ENCODE results near the gene SCN9A.

The SCN9A gene

GRCh38 chr2:166163775-166164174 lies 212.0 kb downstream of the SCN9A start:
- DNase-seq, result no peak

DNA sequence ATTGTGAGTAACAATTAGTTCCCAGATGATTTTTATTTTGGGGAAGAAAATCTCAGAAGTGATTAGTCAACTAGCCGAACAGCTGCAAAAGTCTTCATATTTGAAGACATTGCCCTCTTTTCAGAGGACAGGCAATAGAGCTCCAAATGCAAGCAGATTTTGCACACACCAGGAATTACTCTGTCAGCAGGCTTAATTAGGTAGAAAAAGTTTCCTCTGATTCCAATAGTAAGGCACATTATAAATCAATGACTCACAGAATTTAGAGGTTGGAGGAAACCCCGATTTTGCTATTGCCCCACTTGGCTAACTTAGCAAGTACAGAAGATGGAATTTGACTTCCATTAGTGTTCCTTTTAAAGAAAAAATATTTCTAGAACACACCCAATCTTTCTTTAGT lies 217.2 kb downstream of the SCN9A start:
- no peak for DNase-seq

DNA sequence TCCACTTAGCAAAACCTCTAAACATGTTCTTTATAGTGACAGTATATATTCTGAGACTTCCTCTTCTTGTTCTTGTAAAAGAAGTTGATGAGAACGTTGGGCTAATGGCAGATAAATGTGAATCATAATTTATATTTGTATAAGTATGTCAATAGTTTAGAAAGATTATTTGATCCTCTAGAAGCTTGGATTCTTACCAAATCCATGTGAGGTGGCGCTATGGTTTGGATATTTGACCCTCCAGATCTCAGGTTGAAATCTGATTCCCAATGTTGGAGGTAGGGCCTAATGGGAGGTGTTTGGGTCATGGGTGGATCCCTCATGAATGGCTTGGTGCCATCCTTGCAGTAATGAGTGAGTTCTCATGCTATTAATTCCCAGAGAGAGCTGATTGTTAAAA lies 218.2 kb downstream of the SCN9A start:
- DNase-seq, result no peak

GRCh38 chr2:166156985-166157490 lies 218.7 kb downstream of the SCN9A start:
- no peak for DNase-seq

DNA sequence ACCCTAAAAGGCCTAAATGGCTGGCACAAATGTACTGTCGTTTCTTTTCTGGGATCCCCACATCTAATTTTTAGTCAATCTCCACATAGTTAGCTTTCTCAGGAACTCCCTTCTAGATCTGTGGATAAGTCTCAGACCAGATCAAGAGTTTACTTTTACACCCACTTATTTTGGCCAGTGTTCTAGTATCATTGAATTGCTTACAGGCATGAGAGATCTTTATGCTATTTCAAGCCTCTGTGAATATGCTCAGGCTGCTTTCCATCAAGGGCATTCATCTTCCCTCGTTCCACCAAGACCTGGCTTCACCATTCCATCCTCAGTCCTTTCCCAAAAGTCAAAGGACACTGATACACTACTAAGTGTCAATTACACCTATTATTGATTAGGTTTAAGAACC lies 220.2 kb downstream of the SCN9A start:
- no peak for DNase-seq

DNA sequence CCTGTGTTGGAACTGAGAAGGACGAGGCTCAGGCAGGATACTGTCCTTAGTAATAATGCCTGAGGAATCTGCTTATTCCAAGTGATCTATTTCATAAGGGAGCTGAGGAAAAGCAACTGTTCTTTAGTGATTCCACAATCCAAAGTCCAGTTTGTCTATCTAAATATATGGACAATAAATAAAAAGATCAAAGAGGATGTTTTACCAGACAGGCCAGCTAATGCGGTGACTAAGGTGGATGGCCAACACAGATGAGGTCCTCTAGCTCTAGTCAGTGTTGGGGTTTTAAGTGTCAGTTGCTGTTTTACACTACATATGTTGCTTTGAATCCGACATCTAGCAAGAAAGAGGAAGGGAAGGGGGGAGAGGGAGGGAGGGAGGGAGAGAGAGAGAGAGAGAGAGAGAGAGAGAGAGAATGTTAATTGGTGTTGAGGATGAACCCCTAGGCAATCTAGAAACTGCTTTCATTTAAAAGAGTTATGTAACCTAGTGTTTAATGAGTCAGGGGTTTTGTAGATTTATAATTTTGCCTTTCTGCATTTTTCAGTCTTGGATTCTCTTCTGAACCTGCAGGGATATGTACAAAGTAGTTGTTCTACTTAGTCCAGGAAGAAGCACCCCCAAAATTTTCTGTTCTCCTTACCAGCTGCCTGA lies 220.9 kb downstream of the SCN9A start:
- no peak for DNase-seq

DNA sequence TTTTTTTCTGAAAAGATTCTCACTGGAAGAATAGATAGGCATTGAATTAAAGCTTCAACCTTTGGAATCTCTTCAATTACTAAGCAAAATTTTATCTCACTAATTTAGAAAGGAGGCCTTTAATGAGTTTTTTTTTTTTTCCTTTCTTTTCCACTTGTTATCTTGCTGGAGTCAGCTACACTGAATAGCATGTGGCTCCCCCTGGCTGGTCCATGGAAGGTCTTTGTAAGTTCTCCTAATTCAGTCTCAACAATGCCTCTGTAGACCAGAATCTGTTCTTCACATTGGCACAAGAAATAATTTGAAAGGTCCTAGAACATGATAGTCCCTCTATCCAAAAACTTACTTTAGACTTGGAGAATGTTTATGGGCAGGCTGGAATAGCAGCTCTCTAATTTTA lies 223.7 kb downstream of the SCN9A start:
- no peak for DNase-seq

DNA sequence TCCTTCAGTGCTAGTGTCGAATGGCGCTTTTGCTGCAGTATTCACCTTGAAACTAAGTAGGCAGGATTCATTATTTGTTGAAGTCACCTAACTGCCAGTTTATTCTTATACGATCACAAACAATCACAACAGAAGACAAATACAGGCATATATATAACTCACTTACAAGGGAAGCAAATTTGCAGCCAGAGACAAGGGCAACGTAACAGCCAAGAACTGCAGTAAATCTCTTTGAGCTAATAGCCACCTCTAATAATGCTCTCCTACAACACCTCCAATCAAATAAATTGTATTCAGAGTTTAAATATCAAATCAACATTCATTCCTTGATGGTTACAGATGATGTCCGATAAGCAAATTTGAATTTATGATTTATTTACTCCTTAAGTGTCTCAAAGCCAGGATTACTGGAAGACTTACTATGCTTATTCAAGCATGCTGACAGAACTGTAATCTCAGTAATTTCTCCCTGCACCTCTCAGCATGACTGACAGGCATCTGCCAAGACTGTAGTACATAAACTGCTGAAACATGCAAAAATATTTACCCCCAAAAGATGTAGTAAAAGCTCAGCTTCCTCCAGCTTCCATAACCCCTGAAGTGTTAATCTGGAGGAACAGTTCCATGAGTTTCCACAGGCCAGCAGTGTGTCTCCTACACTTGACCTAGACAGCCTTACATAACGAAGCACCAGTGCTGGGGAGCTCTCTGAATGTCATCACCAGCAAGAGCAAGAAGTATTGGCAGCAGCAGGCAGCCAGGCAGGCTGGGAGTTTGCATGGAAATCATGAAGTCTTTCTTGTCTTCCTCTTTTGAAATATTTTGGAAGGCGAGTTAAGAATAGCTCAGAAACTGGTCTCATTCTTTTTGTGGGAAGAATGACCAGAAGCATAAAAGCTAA lies 227.0 kb downstream of the SCN9A start:
- DNase-seq, result no peak

DNA sequence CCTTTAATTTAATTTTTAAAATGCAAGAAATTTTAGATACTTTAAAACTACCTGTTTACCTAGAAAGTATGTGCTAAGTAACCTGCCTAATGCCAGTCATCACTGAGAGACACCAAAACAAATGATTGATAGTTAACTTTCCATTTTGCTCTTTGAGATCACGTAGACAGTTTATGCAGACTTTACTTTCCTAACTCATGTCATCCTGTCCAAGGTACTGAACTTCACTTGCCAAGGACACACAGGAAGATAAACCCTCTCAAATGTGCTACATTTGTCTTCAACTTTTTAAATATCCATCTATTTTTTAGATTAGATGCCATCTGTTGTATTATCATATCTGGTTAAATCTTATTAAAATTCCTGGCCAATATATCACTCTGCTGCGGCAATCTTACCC lies 227.9 kb downstream of the SCN9A start:
- no peak for DNase-seq

All from NCI-H1105 treated with DMSO at 0.1 percent for 48 hours (cell line).